GM12873 (cell line): ENCODE results near the gene STUM.

Experiments
- TF ChIP-seq, protein P1 (sequence below): IDR thresholded peaks from 2 replicates; pipeline ENCODE4 v1.5.1; 2012; ENCODE audit warnings: low read depth, mild to moderate bottlenecking, moderate library complexity, low read length, control low read depth; ENCODE audit not compliant: insufficient read depth; ENCODE audit errors: missing control alignments

STUM gene

GRCh38 chr1:226626577-226626956, 78.0 kb downstream of the STUM start:
- TF ChIP-seq, protein P1, sequence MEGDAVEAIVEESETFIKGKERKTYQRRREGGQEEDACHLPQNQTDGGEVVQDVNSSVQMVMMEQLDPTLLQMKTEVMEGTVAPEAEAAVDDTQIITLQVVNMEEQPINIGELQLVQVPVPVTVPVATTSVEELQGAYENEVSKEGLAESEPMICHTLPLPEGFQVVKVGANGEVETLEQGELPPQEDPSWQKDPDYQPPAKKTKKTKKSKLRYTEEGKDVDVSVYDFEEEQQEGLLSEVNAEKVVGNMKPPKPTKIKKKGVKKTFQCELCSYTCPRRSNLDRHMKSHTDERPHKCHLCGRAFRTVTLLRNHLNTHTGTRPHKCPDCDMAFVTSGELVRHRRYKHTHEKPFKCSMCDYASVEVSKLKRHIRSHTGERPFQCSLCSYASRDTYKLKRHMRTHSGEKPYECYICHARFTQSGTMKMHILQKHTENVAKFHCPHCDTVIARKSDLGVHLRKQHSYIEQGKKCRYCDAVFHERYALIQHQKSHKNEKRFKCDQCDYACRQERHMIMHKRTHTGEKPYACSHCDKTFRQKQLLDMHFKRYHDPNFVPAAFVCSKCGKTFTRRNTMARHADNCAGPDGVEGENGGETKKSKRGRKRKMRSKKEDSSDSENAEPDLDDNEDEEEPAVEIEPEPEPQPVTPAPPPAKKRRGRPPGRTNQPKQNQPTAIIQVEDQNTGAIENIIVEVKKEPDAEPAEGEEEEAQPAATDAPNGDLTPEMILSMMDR, result peak; percentile 96

GRCh38 chr1:226627050-226627755, 78.6 kb downstream of the STUM start:
- TF ChIP-seq, protein P1, result no peak

DNA sequence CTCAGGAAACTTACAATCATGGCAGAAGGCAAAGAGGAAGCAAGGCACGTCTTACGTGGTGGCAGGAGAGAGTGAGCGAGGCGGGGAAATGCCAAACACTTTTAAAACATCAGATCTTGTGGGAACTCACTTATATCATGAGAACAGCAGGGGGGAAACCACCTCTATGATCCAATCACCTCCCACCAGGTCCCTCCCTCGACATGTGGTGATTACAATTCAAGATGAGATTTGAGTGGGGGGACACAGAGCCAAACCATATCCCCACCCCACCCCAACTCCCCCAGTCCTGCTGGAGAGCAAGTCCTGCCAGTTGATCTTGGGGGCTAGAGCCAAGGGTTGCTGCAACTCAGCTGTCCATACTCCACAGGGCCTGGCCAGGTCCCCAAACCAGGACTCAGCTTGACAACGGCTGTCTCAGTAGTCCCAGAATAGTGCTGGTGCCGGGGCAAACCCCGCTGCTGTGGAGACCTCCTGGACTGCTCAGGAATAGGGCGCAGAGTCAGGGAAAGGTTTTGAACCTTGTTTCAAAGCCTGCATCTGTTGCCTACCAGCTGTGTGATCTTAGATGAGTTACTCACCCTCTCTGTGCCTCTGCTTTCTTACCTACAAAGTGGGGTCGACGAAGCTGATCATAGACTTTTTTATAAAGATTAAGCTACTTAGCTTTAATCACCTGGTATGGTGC, 79.5 kb downstream of the STUM start:
- TF ChIP-seq, protein P1, result no peak

- TF ChIP-seq, protein P1, result no peak
Measured at GRCh38 chr1:226628612-226629155, 80.1 kb downstream of the STUM start.

- TF ChIP-seq, protein P1, result no peak
Measured at GRCh38 chr1:226629210-226629895, 80.8 kb downstream of the STUM start.

DNA sequence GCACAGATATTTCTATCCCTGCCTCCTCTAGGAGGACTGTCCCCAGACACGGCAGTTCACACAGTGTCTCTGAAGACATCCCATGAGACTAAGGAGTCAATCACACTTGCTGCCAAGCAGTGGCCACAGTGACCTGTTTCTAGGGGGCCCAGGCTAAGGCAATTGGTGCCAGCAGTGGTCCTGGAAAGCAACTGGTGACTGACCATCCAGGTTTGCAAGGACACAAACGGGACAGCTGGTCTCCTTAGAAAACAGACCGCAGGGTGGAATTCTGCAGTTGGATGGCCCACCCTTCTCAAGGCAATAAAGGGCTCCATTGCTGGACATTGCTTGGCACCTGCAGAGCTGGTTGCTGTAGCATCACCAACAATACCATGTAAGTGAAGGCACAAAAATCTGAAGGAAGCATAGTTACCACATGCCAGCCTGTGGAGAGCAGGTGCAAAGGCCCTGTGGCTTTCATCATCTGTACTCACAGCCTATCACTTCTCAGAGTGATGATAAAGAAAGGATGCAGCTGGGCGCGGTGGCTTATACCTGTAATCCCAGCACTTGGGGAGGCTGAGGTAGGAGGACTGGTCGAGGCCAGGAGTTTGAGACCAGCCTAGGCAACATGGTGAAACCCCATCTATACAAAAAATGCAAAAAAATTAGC, 81.5 kb downstream of the STUM start:
- TF ChIP-seq, protein P1, result no peak
